ENCODE results near the gene GHR.
A peak's percentile ranks its signal among the peaks of the same experiment; 100 is the strongest.
"Not testable (repeated sequence)": the region's sequence is repeated elsewhere in the genome, so short reads cannot be mapped to it uniquely, and the experiment has no call there.

The GHR gene

GRCh38 chr5:42572313-42572712 is 149.1 kb downstream of the GHR start:
- no peak for DNase-seq

- DNase-seq: no peak
Observed at GRCh38 chr5:42573386-42573785, 150.1 kb downstream of the GHR start.

- DNase-seq: not testable (repeated sequence)
Observed at GRCh38 chr5:42575914-42576313, 152.7 kb downstream of the GHR start.

- not testable (repeated sequence) for DNase-seq
Observed at GRCh38 chr5:42578901-42579300, 155.7 kb downstream of the GHR start.

- DNase-seq: no peak
Observed at GRCh38 chr5:42579320-42579719, 156.1 kb downstream of the GHR start.

GRCh38 chr5:42581845-42582244 is 158.6 kb downstream of the GHR start:
- no peak for DNase-seq

- DNase-seq: no peak
Observed at GRCh38 chr5:42582723-42583122, 159.5 kb downstream of the GHR start.

- peak; percentile 43 for DNase-seq
Observed at GRCh38 chr5:42583322-42583721, 160.1 kb downstream of the GHR start.

GRCh38 chr5:42586625-42587024 is 163.4 kb downstream of the GHR start:
- DNase-seq: no peak

- DNase-seq: no peak
Observed at GRCh38 chr5:42587096-42587723, 164.0 kb downstream of the GHR start.

GRCh38 chr5:42590566-42590965 is 167.3 kb downstream of the GHR start:
- DNase-seq: no peak

- DNase-seq: no peak
Observed at GRCh38 chr5:42591015-42591414, 167.8 kb downstream of the GHR start.

- no peak for DNase-seq
Observed at GRCh38 chr5:42592401-42593140, 169.3 kb downstream of the GHR start.

GRCh38 chr5:42593591-42593990 is 170.4 kb downstream of the GHR start:
- no peak for DNase-seq

- DNase-seq: no peak
Observed at GRCh38 chr5:42595597-42595996, 172.4 kb downstream of the GHR start.

- no peak for DNase-seq
Observed at GRCh38 chr5:42596817-42597216, 173.6 kb downstream of the GHR start.

GRCh38 chr5:42597318-42597937 is 174.2 kb downstream of the GHR start:
- no peak for DNase-seq

- DNase-seq: no peak
Observed at GRCh38 chr5:42598311-42598710, 175.1 kb downstream of the GHR start.

GRCh38 chr5:42599106-42599505 is 175.9 kb downstream of the GHR start:
- DNase-seq: no peak

GRCh38 chr5:42600441-42600840 is 177.2 kb downstream of the GHR start:
- DNase-seq: no peak

- DNase-seq: no peak
Observed at GRCh38 chr5:42604171-42604711, 181.0 kb downstream of the GHR start.

GRCh38 chr5:42605490-42605889 is 182.3 kb downstream of the GHR start:
- no peak for DNase-seq

GRCh38 chr5:42606464-42606869 is 183.2 kb downstream of the GHR start:
- DNase-seq: no peak

- DNase-seq: no peak
Observed at GRCh38 chr5:42611437-42611836, 188.2 kb downstream of the GHR start.

Data from CD4-positive, alpha-beta T cell treated with Interleukin-12 subunit alpha and Interleukin-12 subunit beta, for 1 hour (primary cell).